Loucy (cell line): Measurements from ENCODE around the gene MYBPHL.

Experiments
- EZH2phosphoT487 ChIP-seq: fragments of 200-600 bp; IDR thresholded peaks from 2 replicates; pipeline ENCODE4 v1.6.1; 2018; ENCODE audit warnings: antibody characterized with exemption, mild to moderate bottlenecking, moderate library complexity, borderline replicate concordance
- TF ChIP-seq, protein P1 (sequence below): fragments of 200-600 bp; sonication (generic); conservative IDR thresholded peaks from 2 replicates; pipeline ENCODE4 v1.5.1; 2014; ENCODE audit warnings: mild to moderate bottlenecking, antibody characterized with exemption, low read length

DNA sequence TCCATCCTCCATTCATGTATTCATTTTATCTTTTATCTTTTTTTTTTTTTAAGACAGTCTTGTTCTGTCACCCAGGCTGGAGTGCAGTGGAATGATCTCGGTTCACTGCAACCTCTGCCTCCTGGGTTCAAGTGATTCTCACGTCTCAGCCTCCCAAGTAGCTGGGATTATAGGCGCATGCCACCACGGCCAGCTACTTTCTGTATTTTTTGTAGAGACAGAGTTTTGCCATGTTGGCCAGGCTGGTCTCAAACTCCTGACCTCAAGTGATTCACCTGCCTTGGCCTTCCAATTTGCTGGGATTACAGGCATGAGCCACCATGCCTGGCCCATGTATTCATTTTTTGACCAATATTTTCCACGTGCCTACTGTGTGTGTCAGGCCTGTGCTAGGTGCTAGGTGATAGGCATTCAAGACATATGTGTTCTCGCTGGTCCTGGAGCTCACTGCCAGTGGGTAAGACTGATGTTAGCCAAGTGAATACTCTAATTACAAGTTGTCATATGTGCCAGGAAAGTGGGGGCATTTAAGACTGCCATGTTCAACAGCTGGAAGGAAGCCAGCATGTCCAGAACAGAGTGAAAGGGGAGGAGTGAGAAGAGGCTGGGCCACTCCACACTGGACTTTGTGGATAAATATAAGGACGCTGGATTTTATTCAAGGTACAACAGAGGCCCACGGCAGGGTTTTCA is 62.8 kb downstream of the MYBPHL start:
- TF ChIP-seq, protein P1, sequence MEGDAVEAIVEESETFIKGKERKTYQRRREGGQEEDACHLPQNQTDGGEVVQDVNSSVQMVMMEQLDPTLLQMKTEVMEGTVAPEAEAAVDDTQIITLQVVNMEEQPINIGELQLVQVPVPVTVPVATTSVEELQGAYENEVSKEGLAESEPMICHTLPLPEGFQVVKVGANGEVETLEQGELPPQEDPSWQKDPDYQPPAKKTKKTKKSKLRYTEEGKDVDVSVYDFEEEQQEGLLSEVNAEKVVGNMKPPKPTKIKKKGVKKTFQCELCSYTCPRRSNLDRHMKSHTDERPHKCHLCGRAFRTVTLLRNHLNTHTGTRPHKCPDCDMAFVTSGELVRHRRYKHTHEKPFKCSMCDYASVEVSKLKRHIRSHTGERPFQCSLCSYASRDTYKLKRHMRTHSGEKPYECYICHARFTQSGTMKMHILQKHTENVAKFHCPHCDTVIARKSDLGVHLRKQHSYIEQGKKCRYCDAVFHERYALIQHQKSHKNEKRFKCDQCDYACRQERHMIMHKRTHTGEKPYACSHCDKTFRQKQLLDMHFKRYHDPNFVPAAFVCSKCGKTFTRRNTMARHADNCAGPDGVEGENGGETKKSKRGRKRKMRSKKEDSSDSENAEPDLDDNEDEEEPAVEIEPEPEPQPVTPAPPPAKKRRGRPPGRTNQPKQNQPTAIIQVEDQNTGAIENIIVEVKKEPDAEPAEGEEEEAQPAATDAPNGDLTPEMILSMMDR = no peak
- no peak for TF ChIP-seq EZH2phosphoT487
